Left lung (tissue), 10 donors: Measurements from ENCODE around the gene HYOU1. TPM values are rescaled to one million over a fixed set of nuclear protein-coding genes. Genes with fewer than 3 reads are reported as not detected.

Experiments used
- ATAC-seq: fragments of 200-7000 bp; cut with Tn5 transposase; one replicate; pipeline ENCODE4 v1.9.1; 2020; ENCODE audit warnings: moderate library complexity
- DNase-seq, 4 donors: peaks; one replicate each; pipeline ENCODE4 v3.0.0-alpha.2; 2013 to 2020
- H3K27ac ChIP-seq, 2 donors: fragments of 200-600 bp; sonication (generic) in 1 of 2; one replicate each; pipeline versions ENCODE4 v1.5.0 to v1.8.0; 2020 to 2021
- H3K27me3 ChIP-seq, 2 donors: fragments of 200-600 bp; sonication (generic) in 1 of 2; one replicate each; pipeline versions ENCODE4 v1.5.0 to v1.8.0; 2020 to 2021
- H3K36me3 ChIP-seq, 2 donors: fragments of 200-600 bp; sonication (generic) in 1 of 2; one replicate each; pipeline versions ENCODE4 v1.5.0 to v1.8.0; 2020 to 2021
- H3K4me1 ChIP-seq, 2 donors: fragments of 200-600 bp; one replicate each; pipeline ENCODE4 v1.8.0; 2021
- H3K4me3 ChIP-seq, 2 donors: fragments of 200-600 bp; sonication (generic) in 1 of 2; one replicate each; pipeline versions ENCODE4 v1.5.0 to v1.8.0; 2020 to 2021; ENCODE audit warnings: mild to moderate bottlenecking in 1 of 2
- H3K9me3 ChIP-seq, 2 donors: fragments of 200-600 bp; sonication (generic) in 1 of 2; one replicate each; pipeline versions ENCODE4 v1.5.0 to v1.8.0; 2020 to 2021
- CTCF ChIP-seq, 2 donors: fragments of 200-600 bp; sonication (generic) in 1 of 2; IDR thresholded peaks; one replicate each; pipeline versions ENCODE4 v1.5.0 to v1.8.0; 2021; ENCODE audit warnings: antibody characterized with exemption in 2 of 2
- intact Hi-C, 2 donors: fragments of 100-400 bp; cut with DNase I; formaldehyde crosslinking; loops; one replicate each; pipeline versions ENCODE4 v1.11.2 to v1.14.2; 2022
- polyA plus RNA-seq, 6 donors: library from polyadenylated mRNA; unstranded; fragments of 120-200 nt; gene quantifications; one replicate each; pipeline ENCODE4 v1.2.1, GENCODE V29; 2013; ENCODE audit not compliant: insufficient read length in 6 of 6
- total RNA-seq, 2 donors: library from RNA; stranded (reverse); fragmentation: NEBNext Ultra II Directional; extraction: Animal tissue kit (Norgen Biotek cat#: 25700); gene quantifications; one replicate each; pipeline ENCODE4 v1.2.1, GENCODE V29; 2021
- donor health status: DM: no; HTN: yes; CAD: no.
- donor health status: DM: no; HTN: no; CAD: no.

The HYOU1 gene
- total and polyA plus RNA-seq, 8 donors, result 66.2 to 272 (median 84.1) TPM

- H3K4me3 ChIP-seq, result no peak overlapping the region
- DNase-seq (no peak), ATAC-seq (no peak)
- peak overlapping the region in 1 of 2 donors; percentile 46 for H3K27ac ChIP-seq
- no peaks in the 10 kb centered on the region for H3K27me3 ChIP-seq
- TF ChIP-seq CTCF (IDR thresholded peaks at IDR 0.05), result no peak
- H3K9me3 ChIP-seq, result no peaks in the 10 kb centered on the region
- intact Hi-C loops, result no loop called here
- H3K36me3 ChIP-seq, result peaks cover 0 to 59% of the 10 kb centered on the region in 2 donors
- H3K4me1 ChIP-seq, result peaks cover 15 to 51% of the 10 kb centered on the region in 2 donors
These were observed 31.5 kb downstream of the HYOU1 start for GRCh38 chr11:119025541-119025940.

- Histone ChIP-seq H3K27me3 (no peaks in the 10 kb centered on the region), H3K4me3 (no peak overlapping the region), H3K4me1 (peaks cover 17 to 53% of the 10 kb centered on the region in 2 donors), H3K36me3 (peaks cover 0 to 59% of the 10 kb centered on the region in 2 donors), H3K9me3 (no peaks in the 10 kb centered on the region), H3K27ac (peak overlapping the region in 1 of 2 donors; percentile 46)
- DNase-seq (no peak), ATAC-seq (no peak)
- intact Hi-C loops, result no loop called here
- no peak for TF ChIP-seq CTCF (IDR thresholded peaks at IDR 0.05)
These were observed 31.9 kb downstream of the HYOU1 start for GRCh38 chr11:119025099-119025473.

- Histone ChIP-seq H3K27ac (peak overlapping the region in 1 of 2 donors; percentile 46), H3K36me3 (peaks cover 0 to 59% of the 10 kb centered on the region in 2 donors)
- TF ChIP-seq CTCF (IDR thresholded peaks at IDR 0.05), result no peak
These were observed 32.4 kb downstream of the HYOU1 start for GRCh38 chr11:119024430-119025098.

GRCh38 chr11:119023741-119024140 is 33.3 kb downstream of the HYOU1 start:
- no peak for DNase-seq
- Histone ChIP-seq H3K9me3 (no peaks in the 10 kb centered on the region), H3K36me3 (peaks cover 0 to 59% of the 10 kb centered on the region in 2 donors), H3K27ac (peak overlapping the region in 1 of 2 donors; percentile 46), H3K4me1 (peaks cover 12 to 49% of the 10 kb centered on the region in 2 donors), H3K27me3 (no peaks in the 10 kb centered on the region), H3K4me3 (no peak overlapping the region)
- intact Hi-C loops, result no loop called here
- no peak for TF ChIP-seq CTCF (IDR thresholded peaks at IDR 0.05)
- no peak for ATAC-seq

More at GRCh38 chr11:119024430-119025098, 32.4 kb downstream of the HYOU1 start:
- DNase-seq, result no peak
- Histone ChIP-seq H3K4me3 (no peak overlapping the region), H3K4me1 (peaks cover 19 to 53% of the 10 kb centered on the region in 2 donors), H3K9me3 (no peaks in the 10 kb centered on the region), H3K27me3 (no peaks in the 10 kb centered on the region)
- intact Hi-C loops, result no loop called here
- ATAC-seq, result no peak

GRCh38 chr11:119021631-119022030 is 35.4 kb downstream of the HYOU1 start:
- Histone ChIP-seq H3K27me3 (no peaks in the 10 kb centered on the region), H3K4me1 (peaks cover 18 to 55% of the 10 kb centered on the region in 2 donors), H3K27ac (no peak overlapping the region), H3K9me3 (no peaks in the 10 kb centered on the region), H3K36me3 (peaks cover 0 to 58% of the 10 kb centered on the region in 2 donors), H3K4me3 (no peak overlapping the region)
- intact Hi-C loops, result no loop called here
- no peak for TF ChIP-seq CTCF (IDR thresholded peaks at IDR 0.05)
- no peak for DNase-seq
- ATAC-seq, result no peak
